B cell (primary cell): Measurements from ENCODE around the gene NUMB. TPM values are rescaled to one million over a fixed set of nuclear protein-coding genes. Genes with fewer than 3 reads are reported as not detected.

Source experiments
- ATAC-seq: fragments of 200-7000 bp; cut with Tn5 transposase; one replicate; pipeline ENCODE4 v1.10.0; 2021; ENCODE audit warnings: low read depth, mild to moderate bottlenecking, moderate number of reproducible peaks, moderate library complexity
- CTCF ChIA-PET: fragments of 350-600 bp; sonication (Branson Sonifier 250); formaldehyde crosslinking; loops from one replicate; lab custom pipeline; 2021; ENCODE audit warnings: antibody characterized with exemption, inconsistent platforms; lab: Charles Lee
- POLR2A ChIA-PET: fragments of 350-600 bp; sonication (Branson Sonifier 250); formaldehyde crosslinking; loops from one replicate; lab custom pipeline; 2021; ENCODE audit warnings: antibody characterized with exemption; lab: Charles Lee
- DNase-seq: peaks from one replicate; pipeline ENCODE4 v3.0.0; 2013
- H2AFZ ChIP-seq: 2 replicates; pipeline ENCODE4 v1.6.1; 2012; ENCODE audit warnings: mild to moderate bottlenecking, low read depth, low read length; ENCODE audit not compliant: insufficient read depth, poor library complexity, severe bottlenecking
- H3K27ac ChIP-seq, 2 donors: 1 replicate in 1 of 2; 2 replicates in 1 of 2; pipeline ENCODE4 v1.5.1; 2012 to 2013; ENCODE audit warnings: low read length in 2 of 2, mild to moderate bottlenecking in 2 of 2, moderate library complexity in 1 of 2
- H3K27me3 ChIP-seq, 4 experiments: fragments of 200-600 bp in 1 of 4; sonication (generic) in 1 of 4; replicated peaks in 1 of 4; 1 replicate in 2 of 4; 2 replicates in 2 of 4; pipeline versions ENCODE4 v1.6.1 to v1.7.0; 2013 to 2016; ENCODE audit warnings: low read length in 3 of 4, mild to moderate bottlenecking in 2 of 4, mixed read lengths in 1 of 4, moderate library complexity in 1 of 4; ENCODE audit not compliant: insufficient read depth in 4 of 4, control insufficient read depth in 3 of 4; ENCODE audit errors: control extremely low read depth in 1 of 4
- H3K36me3 ChIP-seq, 2 experiments: replicated peaks in 1 of 2; 1 replicate in 1 of 2; 2 replicates in 1 of 2; pipeline versions ENCODE4 v1.6.1 to v1.7.1; 2013; ENCODE audit warnings: low read length in 1 of 2; ENCODE audit not compliant: insufficient read depth in 2 of 2, control insufficient read depth in 1 of 2; ENCODE audit errors: control extremely low read depth in 1 of 2, extremely low read depth in 1 of 2
- H3K4me1 ChIP-seq, 2 donors: fragments of 200-600 bp in 1 of 2; sonication (generic) in 1 of 2; 1 replicate in 1 of 2; 2 replicates in 1 of 2; pipeline versions ENCODE4 v1.5.1 to v1.6.1; 2013 to 2017; ENCODE audit warnings: low read length in 2 of 2; ENCODE audit not compliant: control insufficient read depth in 2 of 2, insufficient read depth in 2 of 2
- H3K4me2 ChIP-seq: replicated peaks from 2 replicates; pipeline ENCODE3; 2012; ENCODE audit warnings: mild to moderate bottlenecking, low read depth, low read length; ENCODE audit not compliant: poor library complexity, severe bottlenecking
- H3K4me3 ChIP-seq, 5 experiments: fragments of 200-600 bp in 1 of 5; sonication (generic) in 1 of 5; 1 replicate in 3 of 5; 2 replicates in 2 of 5; pipeline versions ENCODE4 v1.5.1 to v1.7.0; 2011 to 2016; ENCODE audit warnings: low read length in 4 of 5, mild to moderate bottlenecking in 4 of 5, low read depth in 2 of 5, control low read depth in 1 of 5, moderate library complexity in 1 of 5; ENCODE audit not compliant: insufficient read depth in 1 of 5; ENCODE audit errors: control extremely low read depth in 1 of 5, extremely low read depth in 1 of 5
- H3K79me2 ChIP-seq: fragments of 200-600 bp; sonication (generic); one replicate; pipeline ENCODE4 v1.6.0; 2016; ENCODE audit warnings: low read length; ENCODE audit not compliant: control insufficient read depth, insufficient read depth
- H3K9ac ChIP-seq: fragments of 200-600 bp; sonication (generic); 2 replicates; pipeline ENCODE4 v1.6.1; 2017; ENCODE audit warnings: mild to moderate bottlenecking, low read length, moderate library complexity
- H3K9me3 ChIP-seq, 3 donors: one replicate each; pipeline versions ENCODE4 v1.6.1 to v1.7.1; 2013; ENCODE audit warnings: low read length in 2 of 3; ENCODE audit not compliant: control insufficient read depth in 2 of 3, insufficient read depth in 1 of 3; ENCODE audit errors: control extremely low read depth in 1 of 3
- H4K20me1 ChIP-seq: 2 replicates; pipeline ENCODE4 v1.6.0; 2012; ENCODE audit warnings: mild to moderate bottlenecking, low read length; ENCODE audit not compliant: insufficient read depth, control insufficient read depth, poor library complexity, severe bottlenecking
- H3K27ac Mint-ChIP-seq: one replicate; pipeline ENCODE4 v1.8.0; 2021; ENCODE audit warnings: mixed read lengths
- H3K27me3 Mint-ChIP-seq: one replicate; pipeline ENCODE4 v1.8.0; 2021; ENCODE audit warnings: mixed read lengths
- H3K4me1 Mint-ChIP-seq: one replicate; pipeline ENCODE4 v1.8.0; 2021; ENCODE audit warnings: mixed read lengths
- H3K4me3 Mint-ChIP-seq: one replicate; pipeline ENCODE4 v1.8.0; 2021; ENCODE audit warnings: mixed read lengths
- H3K9me3 Mint-ChIP-seq: one replicate; pipeline ENCODE4 v1.8.0; 2022; ENCODE audit warnings: mixed read lengths; ENCODE audit not compliant: insufficient read depth
- CTCF ChIP-seq: fragments of 200-600 bp; IDR thresholded peaks from one replicate; pipeline ENCODE4 v1.8.0; 2022; ENCODE audit warnings: antibody characterized with exemption, mild to moderate bottlenecking
- EZH2 ChIP-seq: IDR thresholded peaks from 2 replicates; pipeline ENCODE4 v1.6.1; 2012; ENCODE audit warnings: borderline replicate concordance, low read depth, mild to moderate bottlenecking, moderate library complexity, low read length; ENCODE audit not compliant: insufficient read depth, poor library complexity, severe bottlenecking
- WGBS: methylation state at CpG from one replicate; pipeline ENCODE4 v1.1.5; 2013; ENCODE audit warnings: missing lambda C conversion rate; ENCODE audit not compliant: insufficient coverage; 5-methylcytosine and 5-hydroxymethylcytosine counted together
- intact Hi-C: fragments of 100-400 bp; cut with micrococcal nuclease; formaldehyde crosslinking; loops from one replicate; pipeline ENCODE4 v1.10.0; 2022
- polyA plus RNA-seq: library from polyadenylated mRNA; depleted of rRNA; stranded (reverse); fragments of >200 nt; gene quantifications from 2 replicates; pipeline ENCODE4 v1.2.3, GENCODE V29; 2012
- total RNA-seq, 2 donors: library from RNA; stranded (reverse); fragments of 120-200 nt in 1 of 2; gene quantifications; 1 replicate in 1 of 2; 2 replicates in 1 of 2; pipeline versions ENCODE4 v1.2.3 to v1.2.4, GENCODE V29; 2013 to 2022

Gene NUMB
- total and polyA plus RNA-seq, 2 donors (not counting 1 experiment from before 2014, with no cell fraction given) = 63.4 to 102 TPM

GRCh38 chr14:73255693-73256225 lies 202.6 kb downstream of the NUMB start:
- H3K27ac ChIP-seq = no peak overlapping the region
- no peak overlapping the region for H3K27ac Mint-ChIP-seq
- ChIA-PET CTCF (no interaction called here), POLR2A (no interaction called here)
- H3K9ac ChIP-seq = no peak overlapping the region
- no peaks in the 10 kb centered on the region for H4K20me1 ChIP-seq
- TF ChIP-seq CTCF (no peak), EZH2 (no peak)
- no peaks in the 10 kb centered on the region for H3K9me3 ChIP-seq
- no peaks in the 10 kb centered on the region for H3K9me3 Mint-ChIP-seq
- no peaks in the 10 kb centered on the region for H3K36me3 ChIP-seq
- no peak overlapping the region for H3K4me2 ChIP-seq
- DNase-seq = no peak
- no peak overlapping the region for H3K4me3 Mint-ChIP-seq
- no peaks in the 10 kb centered on the region for H3K27me3 Mint-ChIP-seq
- H3K27me3 ChIP-seq = no peaks in the 10 kb centered on the region
- no peak for ATAC-seq
- H3K4me1 Mint-ChIP-seq = peaks cover 8% of the 10 kb centered on the region
- whole genome bisulfite sequencing = 88% methylated on average over 9 of the region's 9 CpGs
- no peaks in the 10 kb centered on the region for H3K4me1 ChIP-seq
- H3K4me3 ChIP-seq = no peak overlapping the region
- H3K79me2 ChIP-seq = no peaks in the 10 kb centered on the region
- intact Hi-C loops = no loop called here
- no peak overlapping the region for H2AFZ ChIP-seq

DNA sequence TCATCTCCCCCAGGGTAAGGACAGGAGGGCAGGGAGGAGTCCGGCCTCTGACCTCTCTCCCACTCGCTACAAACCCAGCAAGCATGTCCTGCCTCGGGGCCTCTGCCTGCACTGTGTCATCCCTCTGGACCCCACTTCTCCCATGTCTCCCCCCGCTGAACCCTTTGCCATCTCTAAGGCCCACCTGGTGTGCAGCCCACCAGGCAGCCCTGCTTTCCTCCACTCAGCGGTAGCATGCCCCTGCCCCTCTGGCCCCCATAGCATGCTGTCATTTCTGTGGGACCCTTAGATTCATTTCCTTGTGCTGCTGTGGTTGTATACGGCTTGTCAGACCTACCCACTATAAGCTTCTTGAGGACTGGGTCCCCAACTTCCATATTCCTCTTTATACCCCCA lies 203.3 kb downstream of the NUMB start:
- WGBS = 97% methylated on average over 5 of the region's 6 CpGs

More for the DNA sequence above, 203.3 kb downstream of the NUMB start:
- H4K20me1 ChIP-seq = no peaks in the 10 kb centered on the region
- no peaks in the 10 kb centered on the region for H3K9me3 Mint-ChIP-seq
- ChIA-PET CTCF (no interaction called here), POLR2A (no interaction called here)
- H3K4me3 Mint-ChIP-seq = no peak overlapping the region
- H3K4me2 ChIP-seq = no peak overlapping the region
- no peaks in the 10 kb centered on the region for H3K27me3 ChIP-seq
- no peak overlapping the region for H3K4me3 ChIP-seq
- ATAC-seq (no peak), DNase-seq (no peak)
- intact Hi-C loops = no loop called here
- no peaks in the 10 kb centered on the region for H3K4me1 ChIP-seq
- H3K27ac ChIP-seq = no peak overlapping the region
- no peak overlapping the region for H3K27ac Mint-ChIP-seq
- TF ChIP-seq CTCF = no peak
- TF ChIP-seq EZH2 = no peak
- no peaks in the 10 kb centered on the region for H3K27me3 Mint-ChIP-seq
- H3K9me3 ChIP-seq = no peaks in the 10 kb centered on the region
- H3K79me2 ChIP-seq = no peaks in the 10 kb centered on the region
- H2AFZ ChIP-seq = no peak overlapping the region
- H3K9ac ChIP-seq = no peak overlapping the region
- H3K4me1 Mint-ChIP-seq = peaks cover 8% of the 10 kb centered on the region
- no peaks in the 10 kb centered on the region for H3K36me3 ChIP-seq
